Tibial nerve (tissue), 4 donors: ENCODE results near the gene TGM2.

Experiments used
- CTCF ChIP-seq, 5 experiments: fragments of 200-600 bp in 3 of 5; fragments of 450-650 bp in 2 of 5; sonication (generic) in 3 of 5; IDR thresholded peaks; one replicate each; pipeline ENCODE4 v1.5.1; 2016 to 2019; ENCODE audit warnings: antibody characterized with exemption in 5 of 5, mild to moderate bottlenecking in 3 of 5, moderate library complexity in 2 of 5
- EP300 ChIP-seq, 2 donors: sonication (generic); formaldehyde crosslinking; IDR thresholded peaks; one replicate each; pipeline ENCODE4 v1.6.1; 2017; ENCODE audit warnings: antibody characterized with exemption in 2 of 2, mild to moderate bottlenecking in 1 of 2
- POLR2A ChIP-seq, 2 donors: fragments of 450-650 bp; IDR thresholded peaks; one replicate each; pipeline ENCODE4 v1.6.1; 2017; ENCODE audit warnings: antibody characterized with exemption in 2 of 2, mild to moderate bottlenecking in 2 of 2, moderate library complexity in 2 of 2

- TF ChIP-seq CTCF (IDR thresholded peaks at IDR 0.05): no peak
- TF ChIP-seq EP300 (IDR thresholded peaks at IDR 0.05): no peak
- no peak for TF ChIP-seq POLR2A (IDR thresholded peaks at IDR 0.05)
Observed at GRCh38 chr20:38179846-38180245, 14.8 kb upstream of the TGM2 start.
